NCI-H1417 treated with DMSO at 0.1 percent for 48 hours (cell line): ENCODE results near the gene PROB1.
A peak's percentile ranks its signal among the peaks of the same experiment; 100 is the strongest.
"Not testable (repeated sequence)": the region's sequence is repeated elsewhere in the genome, so short reads cannot be mapped to it uniquely, and the experiment has no call there.

Experiments
- DNase-seq: peaks from one replicate; lab custom pipeline; 2025; lab: John Stamatoyannopoulos, UW

The PROB1 gene

GRCh38 chr5:139378101-139378825 lies 16.6 kb downstream of the PROB1 start:
- no peak for DNase-seq

- no peak for DNase-seq
Observed at GRCh38 chr5:139377226-139377625, 17.7 kb downstream of the PROB1 start.

DNA sequence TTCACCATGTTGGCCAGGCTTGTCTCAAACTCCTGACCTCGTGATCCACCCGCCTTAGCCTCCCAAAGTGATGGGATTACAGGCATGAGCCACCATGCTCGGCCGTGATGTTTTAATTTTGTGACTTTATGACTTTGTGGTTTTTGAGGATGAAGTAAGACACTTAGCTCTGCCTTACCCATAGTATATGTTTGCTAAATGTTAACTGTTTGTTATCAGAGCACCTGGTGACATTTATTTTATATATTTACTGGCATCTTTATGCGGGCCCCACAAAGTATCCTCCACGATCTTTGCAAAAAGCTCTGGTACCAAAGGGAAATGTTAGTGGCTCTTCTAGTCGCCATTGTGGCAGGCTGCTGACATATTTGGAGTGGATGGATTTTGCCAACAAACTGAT lies 18.5 kb downstream of the PROB1 start:
- DNase-seq, result no peak

- no peak for DNase-seq
Observed at GRCh38 chr5:139374909-139375308, 20.0 kb downstream of the PROB1 start.

DNA sequence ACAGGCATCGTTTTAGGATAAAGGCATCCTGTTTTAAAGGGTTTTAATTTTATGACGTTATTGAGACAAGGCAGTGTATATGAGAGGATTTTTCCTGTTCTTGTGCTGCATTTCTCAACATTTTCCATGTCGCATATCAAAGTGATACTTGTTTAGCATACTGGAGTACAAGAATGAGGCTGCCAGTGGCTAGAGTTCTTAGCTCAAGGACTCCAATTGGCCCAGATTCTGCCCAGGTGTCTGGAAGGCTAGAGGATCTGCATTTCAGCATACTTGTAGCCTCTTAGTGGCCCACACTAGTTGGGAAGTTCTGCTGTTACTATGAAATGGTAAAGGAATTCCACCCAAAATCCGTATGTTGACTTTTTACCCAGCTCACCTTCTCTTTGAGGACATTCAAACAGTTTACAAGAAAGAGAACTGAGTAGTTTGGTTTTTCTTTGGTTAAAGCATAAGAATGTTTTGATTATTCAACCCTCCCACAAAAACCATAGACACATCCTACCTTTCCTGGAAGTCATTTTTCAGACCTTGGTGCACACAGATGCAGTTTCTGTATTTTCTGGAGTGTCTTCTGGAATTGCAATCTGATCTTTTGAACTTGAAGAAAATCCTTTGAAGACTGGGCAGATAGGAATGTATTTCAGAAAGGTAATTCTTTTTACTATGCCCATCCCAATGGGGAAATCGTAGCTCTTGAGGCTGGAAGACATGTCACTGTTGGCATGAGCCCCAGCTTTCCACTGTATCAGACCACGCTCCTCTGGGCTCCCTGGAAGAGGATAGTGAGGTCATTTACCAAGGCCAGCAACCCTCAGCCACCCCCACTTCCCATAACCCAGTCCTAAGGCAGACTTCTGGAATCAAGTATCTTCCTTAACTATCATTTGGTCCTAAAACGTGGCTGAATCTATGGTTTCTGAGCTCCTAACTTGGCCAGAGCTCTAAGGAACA lies 23.1 kb downstream of the PROB1 start:
- no peak for DNase-seq

GRCh38 chr5:139369181-139369580 lies 25.7 kb downstream of the PROB1 start:
- DNase-seq, result no peak

DNA sequence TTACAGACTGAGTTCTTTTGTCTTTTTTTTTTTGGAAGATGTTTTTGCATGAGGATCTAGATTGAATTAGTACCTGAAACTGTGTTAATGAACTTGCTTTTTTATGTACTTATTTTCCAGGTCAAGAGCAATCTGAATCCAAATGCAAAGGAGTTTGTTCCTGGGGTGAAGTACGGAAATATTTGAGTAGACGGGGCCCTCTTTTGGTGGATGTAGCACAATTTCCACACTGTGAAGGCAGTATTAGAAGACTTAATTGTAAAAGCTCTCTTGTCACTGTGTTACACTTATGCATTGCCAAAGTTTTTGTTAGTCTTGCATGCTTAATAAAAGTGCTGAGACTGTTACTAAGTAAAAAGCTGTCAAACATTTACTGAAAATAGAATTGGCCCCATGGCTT lies 26.3 kb downstream of the PROB1 start:
- no peak for DNase-seq

GRCh38 chr5:139364466-139364865 lies 30.4 kb downstream of the PROB1 start:
- no peak for DNase-seq

DNA sequence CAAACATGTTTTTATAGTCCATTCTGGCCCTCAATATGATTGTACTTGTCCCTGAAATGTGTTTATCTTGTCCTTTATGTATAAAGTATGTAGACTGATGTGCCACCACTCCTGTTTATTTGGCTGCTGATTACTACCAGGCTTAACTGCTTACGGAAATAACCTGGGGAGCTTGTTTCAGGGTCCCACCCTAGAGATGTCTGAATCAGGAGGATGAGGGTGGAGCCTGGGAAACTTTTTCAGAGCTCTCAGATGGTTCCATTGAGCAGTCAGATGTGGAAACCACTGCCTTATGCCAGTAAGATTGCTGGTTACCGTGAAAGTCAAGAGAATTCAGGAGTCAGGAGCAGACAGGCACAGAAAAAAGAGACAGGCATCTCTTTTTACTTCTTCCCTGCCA lies 31.0 kb downstream of the PROB1 start:
- no peak for DNase-seq

DNA sequence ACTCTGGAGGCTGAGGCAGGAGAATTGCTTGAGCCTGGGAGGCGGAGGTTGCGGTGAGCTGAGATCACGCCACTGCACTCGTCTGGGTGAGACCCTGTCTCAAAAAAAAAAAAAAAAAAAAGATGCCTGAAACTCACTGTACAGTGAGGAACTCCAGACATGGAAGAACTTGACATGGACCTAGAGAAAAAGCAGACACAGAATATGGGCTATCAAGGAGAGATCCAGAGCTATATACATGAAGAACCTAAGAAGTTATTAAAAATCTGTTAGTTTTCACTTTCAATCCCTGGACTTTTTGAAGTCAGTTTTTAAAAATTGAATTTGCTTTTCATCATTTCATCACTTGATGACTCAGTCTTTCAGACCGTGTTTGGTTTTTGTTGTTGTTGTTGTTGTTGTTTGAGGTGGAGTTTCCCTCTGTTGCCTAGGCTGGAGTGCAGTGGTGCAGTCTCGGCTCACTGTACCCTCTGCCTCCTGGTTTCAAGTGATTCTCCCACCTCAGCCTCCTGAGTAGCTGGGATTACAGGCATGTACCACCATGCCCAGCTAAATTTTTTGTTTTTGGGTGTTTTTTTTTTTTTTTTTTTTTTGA lies 33.0 kb downstream of the PROB1 start:
- DNase-seq, result no peak

DNA sequence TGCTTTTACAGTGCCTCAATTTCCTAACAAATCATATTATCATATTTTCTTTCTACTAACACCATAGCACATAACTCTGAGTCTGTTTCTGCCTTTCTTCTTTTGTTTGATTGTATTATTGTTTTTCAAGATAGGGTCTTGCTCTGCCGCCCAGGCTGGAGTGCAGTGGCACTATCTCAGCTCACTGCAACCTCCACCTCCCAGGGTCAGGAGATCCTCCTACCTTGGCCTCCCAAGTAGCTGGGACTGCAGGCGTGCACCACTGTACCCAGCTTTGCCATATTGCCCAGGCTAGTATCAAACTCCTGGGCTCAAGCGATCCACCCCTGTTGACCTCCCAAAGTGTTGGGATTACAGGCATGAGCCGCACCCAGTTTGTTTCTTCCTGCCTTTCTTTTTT lies 34.5 kb downstream of the PROB1 start:
- no peak for DNase-seq

DNA sequence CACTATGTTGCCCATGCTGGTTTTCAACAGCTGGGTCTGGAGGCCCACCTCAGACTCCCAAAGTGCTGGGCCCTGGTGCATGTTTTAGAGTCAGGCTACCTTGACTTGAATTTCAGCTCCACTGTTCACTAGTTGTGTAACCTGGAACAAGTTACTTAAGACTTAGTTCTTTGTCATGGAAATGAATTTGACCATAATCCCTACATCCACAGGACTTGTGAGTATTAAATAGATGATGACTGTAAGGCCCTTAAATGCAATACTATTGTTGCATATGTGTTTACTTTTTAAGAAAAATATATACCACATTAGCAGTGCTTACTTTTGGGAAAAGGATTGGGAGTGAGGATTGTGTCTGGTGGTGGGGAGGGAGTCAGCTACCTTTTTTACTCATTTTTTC lies 36.8 kb downstream of the PROB1 start:
- no peak for DNase-seq

DNA sequence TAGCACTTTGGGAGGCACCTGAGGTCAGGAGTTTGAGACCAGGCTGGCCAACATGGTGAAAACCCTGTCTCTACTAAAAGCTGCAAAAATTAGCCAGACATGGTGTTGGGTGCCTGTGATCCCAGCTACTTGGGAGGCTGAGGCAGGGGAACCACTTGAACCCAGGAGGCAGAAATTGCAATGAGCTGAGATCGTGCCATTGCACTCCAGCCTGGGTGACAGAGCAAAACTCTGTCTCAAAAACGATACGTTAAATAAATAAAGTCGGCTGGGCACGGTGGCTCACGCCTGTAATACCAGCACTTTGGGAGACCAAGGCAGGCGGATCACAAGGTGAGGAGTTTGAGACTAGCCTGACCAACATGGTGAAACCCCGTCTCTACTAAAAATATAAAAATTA lies 39.0 kb downstream of the PROB1 start:
- DNase-seq, result not testable (repeated sequence)

DNA sequence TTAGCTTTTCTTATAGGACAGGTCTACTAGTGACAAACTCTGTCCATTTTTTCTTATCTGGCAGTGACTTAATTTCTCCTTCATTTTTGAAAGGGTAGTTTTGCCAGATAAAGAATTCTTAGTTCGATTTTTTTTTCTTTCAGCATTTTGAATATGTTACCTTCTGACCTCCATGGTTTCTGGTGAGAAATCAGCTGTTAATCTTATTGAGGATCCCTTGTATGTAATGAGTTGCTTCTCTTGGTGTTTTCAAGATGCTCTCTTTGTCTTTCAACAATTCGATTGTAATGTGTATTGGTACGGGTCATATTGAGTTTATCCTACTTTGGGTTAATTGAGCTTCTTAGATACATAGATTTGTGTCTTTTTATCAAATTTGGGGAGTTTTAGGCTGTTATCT lies 40.7 kb downstream of the PROB1 start:
- no peak for DNase-seq

DNA sequence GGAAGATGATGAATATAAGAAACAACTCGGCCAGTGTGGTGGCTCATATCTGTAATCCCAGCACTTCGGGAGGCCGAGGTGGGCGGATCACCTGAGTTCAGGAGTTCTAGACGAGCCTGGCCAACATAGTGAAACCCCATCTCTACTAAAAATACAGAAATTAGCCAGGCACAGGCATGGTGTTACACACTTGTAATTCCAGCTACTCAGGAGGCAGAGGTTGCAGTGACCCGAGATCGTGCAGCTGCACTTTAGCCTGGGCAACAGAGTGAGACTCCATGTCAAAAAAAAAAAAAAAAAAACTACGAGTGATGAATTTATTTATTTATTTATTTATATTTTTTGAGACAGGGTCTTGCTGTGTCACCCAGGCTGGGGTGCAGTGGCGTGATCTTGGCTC lies 47.0 kb downstream of the PROB1 start:
- not testable (repeated sequence) for DNase-seq

GRCh38 chr5:139345442-139345841 lies 49.5 kb downstream of the PROB1 start:
- not testable (repeated sequence) for DNase-seq

DNA sequence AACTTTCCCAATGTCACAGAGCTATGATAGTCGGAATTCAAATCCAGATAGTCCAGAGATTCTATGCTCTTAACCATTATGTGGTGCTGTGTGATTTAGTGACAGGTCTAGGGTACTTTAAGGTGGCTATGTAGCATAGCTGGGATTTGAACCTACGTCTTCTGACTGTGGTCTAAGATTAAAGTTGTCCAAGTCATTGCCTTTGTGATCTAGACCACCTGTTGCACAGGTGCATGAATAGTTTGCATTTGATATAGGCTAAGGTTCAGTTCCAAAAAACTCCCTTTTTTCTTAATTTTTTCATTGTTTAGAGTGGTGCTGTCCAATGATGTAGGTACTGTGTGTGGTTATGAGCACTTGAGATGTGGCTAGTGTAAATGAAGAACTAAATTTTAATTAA lies 50.7 kb downstream of the PROB1 start:
- no peak for DNase-seq

DNA sequence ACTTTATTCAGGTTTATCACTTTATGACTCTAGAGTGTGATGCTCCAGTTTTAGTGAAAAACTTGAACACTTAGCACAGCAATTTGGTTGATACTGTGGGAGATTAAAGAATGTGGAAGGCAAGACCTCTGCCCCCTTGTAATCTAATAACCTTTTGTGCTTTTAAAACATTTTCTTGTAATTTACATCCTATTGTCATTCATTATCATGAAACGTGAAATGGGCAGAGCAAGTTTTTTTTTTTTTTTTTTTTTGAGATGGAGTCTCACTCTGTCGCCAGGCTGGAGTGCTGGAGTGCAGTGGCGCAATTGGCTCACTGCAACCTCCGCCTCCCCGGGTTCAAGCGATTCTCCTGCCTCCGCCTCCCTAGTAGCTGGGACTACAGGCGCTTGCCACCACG lies 51.4 kb downstream of the PROB1 start:
- DNase-seq, result no peak

DNA sequence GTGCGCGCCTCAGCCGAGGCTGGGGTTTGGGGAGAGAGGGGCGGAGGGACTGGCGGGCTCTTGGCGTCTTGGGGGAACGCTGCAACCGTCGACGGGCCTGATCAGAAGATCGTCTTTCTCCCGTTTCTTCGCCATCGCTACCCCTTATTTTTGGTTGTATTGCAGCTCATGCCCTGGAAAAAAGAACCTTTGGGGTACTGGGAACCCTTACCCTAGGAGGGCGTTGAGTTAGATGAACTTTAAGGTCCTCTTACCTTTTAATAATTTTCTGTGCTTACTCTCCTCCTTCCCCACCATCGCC lies 52.5 kb downstream of the PROB1 start:
- DNase-seq, result no peak

GRCh38 chr5:139341689-139342422 lies 53.0 kb downstream of the PROB1 start, which contains the start of gene PAIP2:
TSS of gene PAIP2 (plus strand) at chr5:139341854. CDS start at chr5:139363785, 21,931 bp downstream.
- DNase-seq, result peak; percentile 37

- DNase-seq, result no peak
Observed at GRCh38 chr5:139341187-139341688, 53.7 kb downstream of the PROB1 start.
